ENCODE measurements around the gene ANP32B. TPM values are rescaled to one million over a fixed set of nuclear protein-coding genes. Genes with fewer than 3 reads are reported as not detected.

Gene ANP32B
- total and polyA plus RNA-seq, 2 experiments from 2014 or later, result 15.4 to 64.3 TPM

DNA sequence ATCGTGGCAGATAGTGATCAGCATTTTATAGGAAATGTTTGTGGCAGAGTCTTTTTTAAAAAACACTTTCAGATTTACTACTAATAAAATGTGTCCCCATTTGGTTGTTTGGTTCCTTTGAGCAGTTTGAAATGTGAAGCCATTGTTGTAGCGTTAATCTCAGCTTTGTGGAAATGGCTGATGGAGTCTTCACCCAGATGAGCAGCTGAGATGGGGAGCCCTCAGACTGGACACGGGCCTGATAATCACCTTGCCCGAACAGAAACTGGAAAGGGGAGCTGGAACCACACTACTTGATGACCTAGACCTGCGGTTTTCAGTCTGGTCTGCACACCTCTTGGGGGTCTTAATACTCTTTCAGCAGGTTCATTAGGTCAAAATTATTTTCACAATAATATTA, 20.6 kb upstream of the ANP32B start:
- H3K4me1 ChIP-seq (ENCODE audit: insufficient read depth), result no peaks in the 10 kb centered on the region
- DNase-seq (ENCODE audit: low spot score), result no peak
- no peaks in the 10 kb centered on the region for H3K36me3 ChIP-seq (replicated peaks; ENCODE audit: insufficient read depth, low read depth)
- no peak overlapping the region for H3K4me2 ChIP-seq
- H4K20me1 ChIP-seq (ENCODE audit: insufficient read depth, poor library complexity, severe bottlenecking), result no peaks in the 10 kb centered on the region
- no peaks in the 10 kb centered on the region for H3K9me3 ChIP-seq (ENCODE audit: low read depth)
- H3K27me3 ChIP-seq, result no peaks in the 10 kb centered on the region
- no peak overlapping the region for H3K4me3 ChIP-seq
- TF ChIP-seq EZH2 (IDR thresholded peaks at IDR 0.05; ENCODE audit: borderline replicate concordance), result no peak
- TF ChIP-seq EZH2phosphoT487 (IDR thresholded peaks at IDR 0.05; ENCODE audit: low read depth, severe bottlenecking, unreplicated experiment), result no peak
- TF ChIP-seq, protein P1, sequence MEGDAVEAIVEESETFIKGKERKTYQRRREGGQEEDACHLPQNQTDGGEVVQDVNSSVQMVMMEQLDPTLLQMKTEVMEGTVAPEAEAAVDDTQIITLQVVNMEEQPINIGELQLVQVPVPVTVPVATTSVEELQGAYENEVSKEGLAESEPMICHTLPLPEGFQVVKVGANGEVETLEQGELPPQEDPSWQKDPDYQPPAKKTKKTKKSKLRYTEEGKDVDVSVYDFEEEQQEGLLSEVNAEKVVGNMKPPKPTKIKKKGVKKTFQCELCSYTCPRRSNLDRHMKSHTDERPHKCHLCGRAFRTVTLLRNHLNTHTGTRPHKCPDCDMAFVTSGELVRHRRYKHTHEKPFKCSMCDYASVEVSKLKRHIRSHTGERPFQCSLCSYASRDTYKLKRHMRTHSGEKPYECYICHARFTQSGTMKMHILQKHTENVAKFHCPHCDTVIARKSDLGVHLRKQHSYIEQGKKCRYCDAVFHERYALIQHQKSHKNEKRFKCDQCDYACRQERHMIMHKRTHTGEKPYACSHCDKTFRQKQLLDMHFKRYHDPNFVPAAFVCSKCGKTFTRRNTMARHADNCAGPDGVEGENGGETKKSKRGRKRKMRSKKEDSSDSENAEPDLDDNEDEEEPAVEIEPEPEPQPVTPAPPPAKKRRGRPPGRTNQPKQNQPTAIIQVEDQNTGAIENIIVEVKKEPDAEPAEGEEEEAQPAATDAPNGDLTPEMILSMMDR (IDR thresholded peaks at IDR 0.05; ENCODE audit: poor library complexity), result no peak
- no peak overlapping the region for H3K27ac ChIP-seq
- H3K9me2 ChIP-seq (replicated peaks; ENCODE audit: insufficient read depth), result no peaks in the 10 kb centered on the region
- WGBS (ENCODE audit: low lambda C conversion rate, missing lambda C conversion rate), result 88% methylated on average over 5 of the region's 5 CpGs
- no peaks in the 10 kb centered on the region for H3K79me2 ChIP-seq
- no peak overlapping the region for H2AFZ ChIP-seq

DNA sequence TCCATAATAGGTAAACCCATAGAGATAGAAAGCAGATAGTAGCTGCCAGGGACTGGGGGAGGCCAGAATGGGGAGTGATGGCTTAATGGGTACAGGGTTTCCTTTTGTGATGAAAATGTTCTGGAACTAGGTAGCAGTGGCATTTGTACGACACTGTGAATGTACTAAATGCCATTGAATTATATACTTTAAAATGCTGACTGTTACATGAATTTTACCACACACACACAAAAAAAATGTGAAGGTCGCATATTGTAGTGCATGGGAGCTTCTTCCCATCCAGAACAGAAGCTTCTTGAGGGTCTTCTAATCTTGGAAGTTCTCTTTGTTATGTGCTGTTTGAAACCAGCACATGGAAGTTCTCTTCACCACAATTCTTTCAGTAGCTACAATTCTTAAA, 19.9 kb upstream of the ANP32B start:
- no peak overlapping the region for H2AFZ ChIP-seq
- no peak overlapping the region for H3K27ac ChIP-seq
- 93% methylated on average over 2 of the region's 2 CpGs for WGBS (ENCODE audit: low lambda C conversion rate, missing lambda C conversion rate)
- no peaks in the 10 kb centered on the region for H3K9me2 ChIP-seq (replicated peaks; ENCODE audit: insufficient read depth)
- no peaks in the 10 kb centered on the region for H3K4me1 ChIP-seq (ENCODE audit: insufficient read depth)
- TF ChIP-seq EZH2 (IDR thresholded peaks at IDR 0.05; ENCODE audit: borderline replicate concordance), result no peak
- TF ChIP-seq, protein P1 (IDR thresholded peaks at IDR 0.05; ENCODE audit: poor library complexity), result no peak
- TF ChIP-seq EZH2phosphoT487 (IDR thresholded peaks at IDR 0.05; ENCODE audit: low read depth, severe bottlenecking, unreplicated experiment), result no peak
- no peak overlapping the region for H3K4me3 ChIP-seq
- no peak overlapping the region for H3K4me2 ChIP-seq
- DNase-seq (ENCODE audit: low spot score), result no peak
- no peaks in the 10 kb centered on the region for H3K79me2 ChIP-seq
- no peaks in the 10 kb centered on the region for H3K36me3 ChIP-seq (replicated peaks; ENCODE audit: insufficient read depth, low read depth)
- H3K27me3 ChIP-seq, result no peaks in the 10 kb centered on the region
- no peaks in the 10 kb centered on the region for H4K20me1 ChIP-seq (ENCODE audit: insufficient read depth, poor library complexity, severe bottlenecking)
- no peaks in the 10 kb centered on the region for H3K9me3 ChIP-seq (ENCODE audit: low read depth)

DNA sequence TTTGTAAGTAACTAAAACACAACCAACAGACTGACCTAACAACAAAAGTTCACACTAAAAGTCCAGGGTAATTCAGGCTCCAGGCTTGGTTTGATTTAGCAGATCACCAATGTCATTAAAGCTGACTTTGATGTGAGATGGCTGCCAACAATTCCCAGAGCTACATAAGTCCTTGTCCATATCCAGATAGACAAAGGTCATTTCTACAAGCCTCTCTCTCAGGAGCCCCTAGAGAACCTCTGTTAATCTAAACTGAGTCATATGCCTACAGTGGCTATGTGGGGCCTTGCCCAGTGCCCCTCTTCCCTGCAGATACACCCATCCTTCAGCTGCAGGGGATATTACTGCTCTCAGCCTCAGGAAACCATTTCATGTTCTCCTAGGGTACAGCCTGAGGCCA, 18.2 kb upstream of the ANP32B start:
- Histone ChIP-seq H3K9me3 (ENCODE audit: low read depth) (no peaks in the 10 kb centered on the region), H3K27me3 (no peaks in the 10 kb centered on the region), H3K9me2 (replicated peaks; ENCODE audit: insufficient read depth) (no peaks in the 10 kb centered on the region), H3K79me2 (no peaks in the 10 kb centered on the region), H3K36me3 (replicated peaks; ENCODE audit: insufficient read depth, low read depth) (no peaks in the 10 kb centered on the region), H3K4me1 (ENCODE audit: insufficient read depth) (no peaks in the 10 kb centered on the region), H3K4me2 (no peak overlapping the region), H3K4me3 (no peak overlapping the region), H2AFZ (no peak overlapping the region), H3K27ac (no peak overlapping the region), H4K20me1 (ENCODE audit: insufficient read depth, poor library complexity, severe bottlenecking) (no peaks in the 10 kb centered on the region)
- TF ChIP-seq, protein P1 (IDR thresholded peaks at IDR 0.05; ENCODE audit: poor library complexity), result no peak
- TF ChIP-seq EZH2phosphoT487 (IDR thresholded peaks at IDR 0.05; ENCODE audit: low read depth, severe bottlenecking, unreplicated experiment) (no peak), EZH2 (IDR thresholded peaks at IDR 0.05; ENCODE audit: borderline replicate concordance) (no peak)
- DNase-seq (ENCODE audit: low spot score), result no peak

DNA sequence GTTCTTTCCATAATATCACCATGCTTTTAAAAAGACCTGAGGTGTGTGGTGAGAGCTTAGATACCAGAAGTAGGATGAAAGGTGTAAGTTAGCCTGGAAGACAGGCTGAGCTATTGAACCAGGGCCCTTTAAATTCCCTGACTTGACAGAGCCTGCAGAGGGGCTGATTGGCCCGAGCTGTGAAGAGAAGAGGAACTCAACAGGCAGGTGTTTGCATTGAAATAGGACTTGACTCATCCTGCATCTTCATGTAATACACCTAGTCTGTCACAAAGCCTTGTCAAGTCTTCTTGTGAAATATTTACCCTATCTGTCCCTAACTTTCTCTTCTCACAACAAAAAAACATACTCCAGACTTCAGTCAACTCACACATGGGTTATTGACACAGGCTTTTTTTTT, 16.6 kb upstream of the ANP32B start:
- Histone ChIP-seq H3K27ac (no peak overlapping the region), H3K27me3 (no peaks in the 10 kb centered on the region), H3K9me2 (replicated peaks; ENCODE audit: insufficient read depth) (no peaks in the 10 kb centered on the region), H4K20me1 (ENCODE audit: insufficient read depth, poor library complexity, severe bottlenecking) (no peaks in the 10 kb centered on the region), H3K36me3 (replicated peaks; ENCODE audit: insufficient read depth, low read depth) (no peaks in the 10 kb centered on the region), H2AFZ (no peak overlapping the region), H3K4me2 (no peak overlapping the region), H3K4me3 (no peak overlapping the region), H3K9me3 (ENCODE audit: low read depth) (no peaks in the 10 kb centered on the region), H3K79me2 (no peaks in the 10 kb centered on the region), H3K4me1 (ENCODE audit: insufficient read depth) (no peaks in the 10 kb centered on the region)
- WGBS (ENCODE audit: low lambda C conversion rate, missing lambda C conversion rate), result 6% methylated on average over 1 of the region's 1 CpG
- TF ChIP-seq EZH2 (IDR thresholded peaks at IDR 0.05; ENCODE audit: borderline replicate concordance), result no peak
- TF ChIP-seq, protein P1 (IDR thresholded peaks at IDR 0.05; ENCODE audit: poor library complexity), result no peak
- no peak for TF ChIP-seq EZH2phosphoT487 (IDR thresholded peaks at IDR 0.05; ENCODE audit: low read depth, severe bottlenecking, unreplicated experiment)
- DNase-seq (ENCODE audit: low spot score), result no peak

Measured in hepatocyte (in vitro differentiated cells).